H1 (cell line): ENCODE data around the gene GRID2. TPM values are rescaled to one million over a fixed set of nuclear protein-coding genes. Genes with fewer than 3 reads are reported as not detected.

Experiments
- CTCF ChIA-PET: fragments of 300-600 bp; sonication (Branson Sonifier 250); formaldehyde crosslinking; loops from one replicate; lab custom pipeline; 2021; ENCODE audit not compliant: partially characterized antibody; lab: Charles Lee
- POLR2A ChIA-PET: fragments of 300-600 bp; sonication (Branson Sonifier 250); formaldehyde crosslinking; loops from one replicate; lab custom pipeline; 2021; ENCODE audit warnings: inconsistent platforms; ENCODE audit not compliant: partially characterized antibody; lab: Charles Lee
- DNase-seq, 2 experiments: peaks; one replicate each; pipeline versions ENCODE4 v3.0.0 to v3.0.0-alpha.2; 2010 to 2022; ENCODE audit warnings: low spot score in 2 of 2, low read depth in 1 of 2, mixed read lengths in 1 of 2
- FAIRE-seq: peaks from 2 replicates; lab custom pipeline; 2011; peaks lifted over from hg19 to GRCh38; lab: Jason Lieb, UNC
- H2AFZ ChIP-seq: 2 replicates; pipeline ENCODE4 v1.8.1; 2012; ENCODE audit warnings: low read length, inconsistent platforms
- H2AK5ac ChIP-seq: 2 replicates; pipeline ENCODE4 v1.6.1; 2013; ENCODE audit warnings: low read depth, low read length
- H2BK120ac ChIP-seq: replicated peaks from 2 replicates; pipeline ENCODE3; 2013; ENCODE audit warnings: low read depth, low read length, inconsistent platforms
- H2BK12ac ChIP-seq: 2 replicates; pipeline ENCODE4 v1.6.1; 2013; ENCODE audit warnings: low read depth, low read length
- H2BK15ac ChIP-seq: 2 replicates; pipeline ENCODE4 v1.6.1; 2013; ENCODE audit warnings: low read length
- H2BK20ac ChIP-seq: 2 replicates; pipeline ENCODE4 v1.6.1; 2013; ENCODE audit warnings: low read length
- H2BK5ac ChIP-seq: 2 replicates; pipeline ENCODE4 v1.6.1; 2013; ENCODE audit warnings: low read depth, low read length
- H3K14ac ChIP-seq: 2 replicates; pipeline ENCODE4 v1.6.1; 2013; ENCODE audit warnings: inconsistent platforms; ENCODE audit not compliant: insufficient read length
- H3K18ac ChIP-seq: 2 replicates; pipeline ENCODE4 v1.6.1; 2013; ENCODE audit warnings: low read length; ENCODE audit errors: extremely low read depth
- H3K23ac ChIP-seq: 2 replicates; pipeline ENCODE4 v1.6.1; 2013; ENCODE audit warnings: inconsistent platforms; ENCODE audit not compliant: insufficient read length
- H3K23me2 ChIP-seq: 2 replicates; pipeline ENCODE4 v1.6.1; 2013; ENCODE audit warnings: low read depth, low read length
- H3K27ac ChIP-seq: 2 replicates; pipeline ENCODE4 v1.6.1; 2011; ENCODE audit warnings: low read depth, low read length, inconsistent platforms
- H3K27me3 ChIP-seq, 4 experiments: replicated peaks in 1 of 4; 1 replicate in 1 of 4; 2 replicates in 3 of 4; pipeline versions ENCODE4 v1.6.1 to v1.8.1; 2011 to 2013; ENCODE audit warnings: low read length in 3 of 4, mild to moderate bottlenecking in 3 of 4, inconsistent platforms in 2 of 4, mixed read lengths in 2 of 4, moderate library complexity in 1 of 4; ENCODE audit not compliant: control insufficient read depth in 3 of 4, insufficient read depth in 3 of 4; ENCODE audit errors: extremely low read depth in 1 of 4
- H3K36me3 ChIP-seq, 4 experiments: 2 replicates each; pipeline versions ENCODE4 v1.6.1 to v1.8.1; 2011 to 2013; ENCODE audit warnings: mild to moderate bottlenecking in 4 of 4, low read length in 3 of 4, moderate library complexity in 2 of 4, control low read depth in 1 of 4, inconsistent platforms in 1 of 4; ENCODE audit not compliant: insufficient read depth in 4 of 4, control insufficient read depth in 2 of 4
- H3K4ac ChIP-seq: replicated peaks from 2 replicates; pipeline ENCODE3; 2013; ENCODE audit warnings: low read length, low read depth, mixed read lengths, inconsistent platforms; ENCODE audit not compliant: insufficient read length
- H3K4me1 ChIP-seq, 4 experiments: replicated peaks in 1 of 4; 1 replicate in 1 of 4; 2 replicates in 3 of 4; pipeline versions ENCODE4 v1.6.1 to v1.8.1; 2011 to 2013; ENCODE audit warnings: low read length in 3 of 4, inconsistent platforms in 2 of 4, mixed read lengths in 1 of 4; ENCODE audit not compliant: insufficient read depth in 4 of 4, control insufficient read depth in 3 of 4
- H3K4me2 ChIP-seq, 2 experiments: 2 replicates each; pipeline versions ENCODE4 v1.6.1 to v1.8.1; 2011 to 2013; ENCODE audit warnings: low read depth in 2 of 2, low read length in 2 of 2, control low read depth in 1 of 2, inconsistent platforms in 1 of 2, mild to moderate bottlenecking in 1 of 2; ENCODE audit not compliant: insufficient read depth in 1 of 2
- H3K4me3 ChIP-seq, 4 experiments: fragments of 200-600, 300-600 bp in 1 of 4; sonication (generic), shearing (Covaris generic), sonication (Bioruptor Twin) in 1 of 4; 2 replicates each; pipeline versions ENCODE4 v1.5.1 to v1.8.1; 2011 to 2016; ENCODE audit warnings: low read length in 4 of 4, low read depth in 3 of 4, control low read depth in 2 of 4, inconsistent platforms in 2 of 4, mild to moderate bottlenecking in 2 of 4, mixed read lengths in 1 of 4, moderate library complexity in 1 of 4; ENCODE audit not compliant: insufficient read depth in 2 of 4; ENCODE audit errors: extremely low read depth in 1 of 4
- H3K56ac ChIP-seq: replicated peaks from 2 replicates; pipeline ENCODE3; 2013; ENCODE audit warnings: low read depth, mild to moderate bottlenecking, mixed read lengths, low read length, inconsistent platforms; ENCODE audit not compliant: insufficient read length
- H3K79me1 ChIP-seq: 2 replicates; pipeline ENCODE4 v1.6.1; 2013; ENCODE audit warnings: low read depth, low read length, control low read depth
- H3K79me2 ChIP-seq, 2 experiments: 2 replicates each; pipeline versions ENCODE4 v1.6.1 to v1.8.1; 2012 to 2013; ENCODE audit warnings: low read length in 2 of 2, mild to moderate bottlenecking in 2 of 2, inconsistent platforms in 1 of 2; ENCODE audit not compliant: insufficient read depth in 2 of 2, control insufficient read depth in 1 of 2
- H3K9ac ChIP-seq, 4 experiments: replicated peaks in 1 of 4; 1 replicate in 1 of 4; 2 replicates in 3 of 4; pipeline versions ENCODE4 v1.6.1 to v1.8.1; 2011 to 2013; ENCODE audit warnings: low read depth in 3 of 4, low read length in 3 of 4, control low read depth in 2 of 4, mild to moderate bottlenecking in 2 of 4, moderate library complexity in 2 of 4, inconsistent platforms in 1 of 4; ENCODE audit errors: extremely low read depth in 1 of 4
- H3K9me3 ChIP-seq, 2 experiments: 2 replicates each; pipeline versions ENCODE4 v1.6.1 to v1.8.1; 2012 to 2013; ENCODE audit warnings: mild to moderate bottlenecking in 2 of 2, moderate library complexity in 2 of 2, control low read depth in 1 of 2, inconsistent platforms in 1 of 2, low read depth in 1 of 2, low read length in 1 of 2, mixed read lengths in 1 of 2; ENCODE audit not compliant: insufficient read depth in 2 of 2
- H4K20me1 ChIP-seq, 2 experiments: replicated peaks in 1 of 2; 2 replicates each; pipeline versions ENCODE3 to v1.8.1; 2011 to 2013; ENCODE audit warnings: inconsistent platforms in 2 of 2, low read length in 2 of 2, mild to moderate bottlenecking in 1 of 2; ENCODE audit not compliant: insufficient read depth in 2 of 2, control insufficient read depth in 1 of 2
- H4K5ac ChIP-seq: 2 replicates; pipeline ENCODE4 v1.6.1; 2013; ENCODE audit warnings: low read length, low read depth, mixed read lengths, inconsistent platforms; ENCODE audit not compliant: insufficient read length
- H4K8ac ChIP-seq: 2 replicates; pipeline ENCODE4 v1.8.0; 2013; ENCODE audit warnings: mild to moderate bottlenecking, moderate library complexity, low read length, inconsistent platforms; ENCODE audit not compliant: insufficient read depth; ENCODE audit errors: extremely low read depth
- H4K91ac ChIP-seq: replicated peaks from 2 replicates; pipeline ENCODE3; 2013; ENCODE audit warnings: low read length, mixed read lengths, inconsistent platforms; ENCODE audit not compliant: insufficient read length
- ASH2L ChIP-seq: fragments of 200-600, 300-600 bp; sonication (generic); IDR thresholded peaks from one replicate; pipeline ENCODE4 v1.7.1; 2017; ENCODE audit warnings: low read length
- ATF3 ChIP-seq: IDR thresholded peaks from 2 replicates; pipeline ENCODE4 v1.6.1; 2011; ENCODE audit warnings: low read depth, mild to moderate bottlenecking, low read length; ENCODE audit not compliant: insufficient read depth
- BACH1 ChIP-seq: IDR thresholded peaks from 2 replicates; pipeline ENCODE4 v1.6.1; 2012; ENCODE audit warnings: low read length, improper control_type of control experiment
- BCL11A ChIP-seq, 2 experiments: IDR thresholded peaks; one replicate each; pipeline ENCODE4 v1.6.1; 2011; ENCODE audit warnings: low read depth in 2 of 2, low read length in 2 of 2, mild to moderate bottlenecking in 2 of 2
- BRCA1 ChIP-seq: IDR thresholded peaks from 2 replicates; pipeline ENCODE4 v1.6.1; 2012; ENCODE audit warnings: low read depth, low read length, improper control_type of control experiment
- E2F6 ChIP-seq: IDR thresholded peaks from 2 replicates; pipeline ENCODE4 v1.6.1; 2012; ENCODE audit warnings: inconsistent platforms
- EP300 ChIP-seq, 2 experiments: IDR thresholded peaks; 1 replicate in 1 of 2; 2 replicates in 1 of 2; pipeline ENCODE4 v1.6.1; 2011 to 2012; ENCODE audit warnings: low read depth in 2 of 2, low read length in 2 of 2, mild to moderate bottlenecking in 2 of 2, borderline replicate concordance in 1 of 2, inconsistent platforms in 1 of 2, moderate library complexity in 1 of 2
- KDM4A ChIP-seq: IDR thresholded peaks from one replicate; pipeline ENCODE4 v1.7.1; 2012; ENCODE audit warnings: low read depth, mild to moderate bottlenecking, moderate library complexity, low read length, inconsistent platforms; ENCODE audit not compliant: severe bottlenecking
- POU5F1 ChIP-seq: IDR thresholded peaks from 2 replicates; pipeline ENCODE4 v1.6.1; 2011; ENCODE audit warnings: low read depth, mild to moderate bottlenecking, low read length, moderate library complexity
- SIX5 ChIP-seq: IDR thresholded peaks from 2 replicates; pipeline ENCODE4 v1.6.1; 2011; ENCODE audit warnings: mild to moderate bottlenecking, low read depth, low read length
- SP4 ChIP-seq: IDR thresholded peaks from 2 replicates; pipeline ENCODE4 v1.6.1; 2012; ENCODE audit warnings: low read length, inconsistent platforms
- SRF ChIP-seq: IDR thresholded peaks from 2 replicates; pipeline ENCODE4 v1.6.1; 2011; ENCODE audit warnings: mild to moderate bottlenecking, low read depth, low read length, moderate library complexity
- TBP ChIP-seq: IDR thresholded peaks from 2 replicates; pipeline ENCODE4 v1.6.1; 2011; ENCODE audit warnings: low read depth, low read length, improper control_type of control experiment
- YY1 ChIP-seq: IDR thresholded peaks from 2 replicates; pipeline ENCODE4 v1.6.1; 2011; ENCODE audit warnings: low read depth, mild to moderate bottlenecking, low read length
- polyA plus RNA-seq, 7 experiments: library from polyadenylated mRNA; depleted of rRNA in 3 of 7; stranded (reverse) in 5 of 7; unstranded in 2 of 7; fragments of >200 nt in 5 of 7; fragments of 200-250 nt in 2 of 7; gene quantifications; 1 replicate in 5 of 7; 2 replicates in 1 of 7; 4 replicates in 1 of 7; pipeline versions ENCODE4 v1.2.1 to v1.2.3, GENCODE V29; 2011 to 2013; ENCODE audit warnings: missing spikeins in 2 of 7, mixed read lengths in 2 of 7
- total RNA-seq: library from RNA; stranded (reverse); fragmentation: NEBNext Ultra II Directional; extraction: Animal tissue kit (Norgen Biotek cat#: 25700); gene quantifications from 2 replicates; pipeline ENCODE4 v1.2.1, GENCODE V29; 2021

GRID2 gene
- total and polyA plus RNA-seq, 2 of the 8 experiments (the other 6 are each of a cell fraction or from before 2014, with no cell fraction given), result 31.1 to 81.9 TPM

- Histone ChIP-seq H3K56ac (no peak overlapping the region), H3K14ac (no peak overlapping the region), H3K23me2 (no peaks in the 10 kb centered on the region), H3K18ac (no peak overlapping the region), H4K8ac (no peak overlapping the region), H2BK15ac (no peak overlapping the region), H2AK5ac (no peak overlapping the region), H3K23ac (no peak overlapping the region), H4K91ac (no peak overlapping the region), H2BK12ac (no peak overlapping the region), H3K27me3 (no peaks in the 10 kb centered on the region), H3K4me2 (0 out of 4 replicates have a peak overlapping the region, but pooled peaks of 1 of the 2 experiments have one; percentile 7), H2BK5ac (no peak overlapping the region), H4K20me1 (peaks cover 8 to 18% of the 10 kb centered on the region in 2 experiments), H2AFZ (no peak overlapping the region), H3K79me2 (peaks cover 0 to 100% of the 10 kb centered on the region in 2 experiments; a peak in 3 of 4 replicates), H3K4me3 (no peak overlapping the region; a peak in 1 of 8 replicates)
- DNase-seq (no peak), FAIRE-seq (peak; percentile 24)
- POLR2A ChIA-PET, result interaction anchor here (1.0 to 3.0 kb wide), 4 partner anchors 8 to 13 kb away, joined by 4 to 22 read pairs (median 10); no protein-coding TSS in a partner anchor
- TF ChIP-seq BCL11A (IDR thresholded peaks at IDR 0.05; ENCODE audit: low read depth in 2 of 2, low read length in 2 of 2), result no peak
- TF ChIP-seq EP300 (IDR thresholded peaks at IDR 0.05; ENCODE audit: borderline replicate concordance in 1 of 2, low read depth in 2 of 2, low read length in 2 of 2), result no peak
- TF ChIP-seq BRCA1, result no peak
- no peak for TF ChIP-seq YY1
- TF ChIP-seq SIX5, result no peak
- no peak for TF ChIP-seq ATF3
- no peak for TF ChIP-seq BACH1
- no peak for TF ChIP-seq POU5F1
- TF ChIP-seq E2F6, result no peak
- TF ChIP-seq SRF, result no peak
- no peak for TF ChIP-seq TBP
- TF ChIP-seq SP4, result no peak
- TF ChIP-seq ASH2L, result no peak
- no peak for TF ChIP-seq KDM4A
- TF ChIP-seq, all 59 proteins: peak for 0
- CTCF ChIA-PET, result no interaction called here
- H3K36me3 ChIP-seq, result no peaks in the 10 kb centered on the region
- H3K4ac ChIP-seq, result no peak overlapping the region
- H3K27ac ChIP-seq, result no peak overlapping the region
- H2BK120ac ChIP-seq, result no peak overlapping the region
- no peak overlapping the region for H3K9ac ChIP-seq
- H3K9me3 ChIP-seq, result no peaks in the 10 kb centered on the region
- no peaks in the 10 kb centered on the region; the same call in 1 of the 2 replicates for H3K79me1 ChIP-seq
- H3K4me1 ChIP-seq, result peaks cover 0 to 17% (median 3%) of the 10 kb centered on the region in 4 experiments; a peak in 5 of 7 replicates
- no peak overlapping the region for H4K5ac ChIP-seq
- H2BK20ac ChIP-seq, result no peak overlapping the region
Measured at GRCh38 chr4:92506933-92507332, 203.2 kb downstream of the GRID2 start.
